Superior temporal gyrus (tissue), 1 donor: ENCODE results near the gene VAV1.

Experiments
- DNase-seq: peaks from one replicate; pipeline ENCODE4 v3.0.0-alpha.2; 2016; ENCODE audit errors: extremely low spot score

VAV1 gene, protein sequence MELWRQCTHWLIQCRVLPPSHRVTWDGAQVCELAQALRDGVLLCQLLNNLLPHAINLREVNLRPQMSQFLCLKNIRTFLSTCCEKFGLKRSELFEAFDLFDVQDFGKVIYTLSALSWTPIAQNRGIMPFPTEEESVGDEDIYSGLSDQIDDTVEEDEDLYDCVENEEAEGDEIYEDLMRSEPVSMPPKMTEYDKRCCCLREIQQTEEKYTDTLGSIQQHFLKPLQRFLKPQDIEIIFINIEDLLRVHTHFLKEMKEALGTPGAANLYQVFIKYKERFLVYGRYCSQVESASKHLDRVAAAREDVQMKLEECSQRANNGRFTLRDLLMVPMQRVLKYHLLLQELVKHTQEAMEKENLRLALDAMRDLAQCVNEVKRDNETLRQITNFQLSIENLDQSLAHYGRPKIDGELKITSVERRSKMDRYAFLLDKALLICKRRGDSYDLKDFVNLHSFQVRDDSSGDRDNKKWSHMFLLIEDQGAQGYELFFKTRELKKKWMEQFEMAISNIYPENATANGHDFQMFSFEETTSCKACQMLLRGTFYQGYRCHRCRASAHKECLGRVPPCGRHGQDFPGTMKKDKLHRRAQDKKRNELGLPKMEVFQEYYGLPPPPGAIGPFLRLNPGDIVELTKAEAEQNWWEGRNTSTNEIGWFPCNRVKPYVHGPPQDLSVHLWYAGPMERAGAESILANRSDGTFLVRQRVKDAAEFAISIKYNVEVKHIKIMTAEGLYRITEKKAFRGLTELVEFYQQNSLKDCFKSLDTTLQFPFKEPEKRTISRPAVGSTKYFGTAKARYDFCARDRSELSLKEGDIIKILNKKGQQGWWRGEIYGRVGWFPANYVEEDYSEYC

GRCh38 chr19:6772028-6772865, at the start of gene VAV1:
TSS of gene VAV1 (plus strand) at chr19:6772708. CDS start at chr19:6772808, 100 bp downstream.
- DNase-seq: no peak

DNA sequence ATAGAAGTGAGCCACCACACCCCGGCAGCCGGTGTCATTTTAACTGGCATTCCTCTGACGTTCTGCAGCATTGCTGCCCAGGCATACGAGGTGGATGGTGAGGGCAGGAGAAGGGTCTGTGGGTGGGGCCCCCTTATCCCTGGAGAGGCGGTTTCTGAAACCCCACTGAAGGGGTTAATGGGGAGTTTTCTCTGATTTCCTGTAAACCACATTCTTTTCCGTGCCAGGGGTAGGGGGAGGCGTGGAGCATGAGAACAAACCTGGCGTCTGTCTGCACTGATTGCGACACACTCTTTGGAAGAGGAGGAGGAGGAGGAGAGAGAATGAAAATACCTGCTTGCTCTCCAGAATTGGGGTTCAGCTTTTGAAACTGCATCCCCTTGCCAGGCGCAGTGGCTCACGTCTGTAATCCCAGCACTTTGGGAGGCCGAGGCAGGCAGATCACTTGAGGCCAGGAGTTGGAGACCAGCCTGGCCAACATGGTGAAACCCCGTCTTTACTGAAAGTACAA, 49.3 kb upstream of the VAV1 start:
- no peak for DNase-seq

DNA sequence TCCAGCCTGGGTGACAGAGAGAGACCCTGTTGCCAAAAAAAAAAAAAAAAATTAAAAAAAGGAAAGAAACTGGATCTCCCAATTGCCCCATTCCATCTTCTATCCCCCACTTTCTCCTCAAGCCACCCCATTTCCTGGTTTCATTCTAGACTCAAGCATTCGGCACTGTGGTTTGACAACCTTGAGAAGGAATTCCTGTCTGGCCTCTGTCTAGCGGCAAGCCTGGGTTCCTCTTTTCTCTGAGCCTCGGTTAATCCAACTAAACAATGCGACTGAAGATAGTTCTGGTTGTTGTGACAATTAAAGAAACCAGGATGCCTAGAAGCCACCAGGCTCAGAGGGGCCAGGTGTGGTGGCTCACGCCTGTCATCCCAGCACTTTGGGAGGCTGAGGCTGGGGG, 48.8 kb upstream of the VAV1 start:
- DNase-seq: peak; percentile 10

DNA sequence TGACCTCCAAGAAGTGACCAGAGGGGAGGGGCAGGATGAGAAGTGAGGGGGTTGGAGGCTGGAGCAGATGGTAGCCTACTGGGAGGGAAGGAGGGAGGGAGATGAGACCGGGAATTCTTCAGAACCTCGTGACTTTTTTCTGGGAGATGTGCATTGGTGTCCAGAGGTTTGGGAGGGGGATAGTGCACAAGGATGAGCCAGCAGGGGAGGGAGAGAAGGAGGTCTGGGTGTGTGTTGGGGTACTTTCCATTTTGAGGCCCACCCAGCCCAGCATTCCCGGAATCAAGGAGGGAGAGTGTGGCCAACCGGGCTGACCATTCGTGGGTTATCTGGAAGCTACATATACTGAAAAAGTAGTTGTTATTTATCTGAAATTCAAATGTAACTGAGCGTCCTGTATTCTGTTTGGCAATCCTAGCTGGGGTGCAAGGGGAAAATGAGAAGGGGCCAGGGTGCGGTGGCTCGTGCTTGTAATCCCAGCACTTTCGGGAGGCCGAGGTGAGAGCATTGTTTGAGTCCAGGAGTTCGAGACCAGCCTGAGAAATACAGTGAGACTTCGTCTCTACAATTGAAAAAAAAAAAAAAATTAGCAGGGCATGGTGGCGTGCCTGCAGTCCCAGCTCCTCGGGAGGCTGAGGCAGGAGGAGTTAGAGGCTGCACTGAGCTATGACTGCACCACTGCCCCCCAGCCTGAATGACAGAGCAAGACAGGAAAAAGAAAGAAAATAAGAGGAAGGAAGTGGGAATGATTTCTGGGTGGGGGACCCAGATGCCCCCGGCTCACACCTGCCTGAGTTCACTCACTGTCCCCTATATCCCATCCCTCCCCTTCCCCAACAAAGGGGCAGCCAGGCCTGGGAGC, 47.6 kb upstream of the VAV1 start:
- no peak for DNase-seq

GRCh38 chr19:6725513-6726231, 46.8 kb upstream of the VAV1 start:
- DNase-seq: no peak

- no peak for DNase-seq
These were observed 44.2 kb upstream of the VAV1 start for GRCh38 chr19:6728346-6728745.

DNA sequence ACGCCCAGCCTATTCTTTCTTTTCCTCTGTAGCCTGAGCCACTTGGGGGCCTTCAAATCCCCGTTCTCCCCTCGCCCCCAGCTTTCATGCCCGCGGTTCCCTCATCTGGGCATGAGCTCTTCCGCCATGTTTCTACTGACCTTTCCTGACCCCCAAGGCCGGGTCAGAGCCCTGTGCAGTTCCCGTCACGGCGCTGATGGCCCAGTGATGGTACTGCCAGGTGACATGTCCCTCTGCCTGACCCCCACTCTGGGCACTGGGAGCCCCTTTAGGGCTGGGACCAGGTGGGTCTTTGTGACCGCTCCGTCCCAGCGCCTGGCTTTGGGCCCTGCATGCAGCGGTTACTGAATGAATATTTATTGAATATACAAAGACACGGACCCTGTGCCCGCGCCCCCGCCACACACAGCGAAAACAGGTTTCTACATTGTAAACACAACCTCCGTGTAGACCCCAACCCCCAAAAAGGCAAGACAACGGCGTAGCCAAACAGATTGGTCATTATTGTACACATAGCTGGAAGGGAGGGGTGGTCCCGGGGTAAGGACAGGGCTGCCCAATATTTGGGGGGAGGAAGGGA, 42.8 kb upstream of the VAV1 start:
- no peak for DNase-seq

DNA sequence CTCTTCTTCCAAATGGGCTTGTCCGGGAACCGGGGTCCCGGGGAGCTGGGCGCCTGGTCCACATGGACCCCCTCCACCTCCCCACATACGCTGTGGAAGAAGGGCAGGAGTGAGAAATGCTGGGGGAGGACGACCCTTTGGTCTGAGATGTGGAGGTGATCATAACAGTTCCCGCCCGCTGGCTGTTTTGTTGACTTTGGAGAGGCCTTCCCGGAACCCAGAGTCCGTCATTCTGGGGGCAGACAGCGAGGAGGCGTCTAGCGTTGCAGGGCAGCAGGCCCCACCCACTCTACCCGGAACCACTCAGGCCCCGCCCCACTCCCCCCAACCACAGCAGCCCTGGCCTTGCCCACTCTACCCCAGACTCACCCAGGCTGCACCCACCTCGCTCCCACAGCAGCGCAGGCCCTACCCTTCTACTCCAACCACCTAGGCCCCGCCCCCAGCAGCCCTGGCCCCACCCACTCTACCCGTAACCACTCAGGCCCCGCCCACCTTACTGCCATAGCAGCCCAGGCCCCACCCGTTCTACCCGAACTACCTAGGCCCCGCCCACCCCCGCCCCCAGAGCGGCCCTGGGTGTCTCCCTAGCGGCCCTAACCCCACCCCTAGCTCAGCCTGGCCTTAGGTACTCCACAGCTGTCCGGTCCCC, 42.2 kb upstream of the VAV1 start:
- DNase-seq: no peak

DNA sequence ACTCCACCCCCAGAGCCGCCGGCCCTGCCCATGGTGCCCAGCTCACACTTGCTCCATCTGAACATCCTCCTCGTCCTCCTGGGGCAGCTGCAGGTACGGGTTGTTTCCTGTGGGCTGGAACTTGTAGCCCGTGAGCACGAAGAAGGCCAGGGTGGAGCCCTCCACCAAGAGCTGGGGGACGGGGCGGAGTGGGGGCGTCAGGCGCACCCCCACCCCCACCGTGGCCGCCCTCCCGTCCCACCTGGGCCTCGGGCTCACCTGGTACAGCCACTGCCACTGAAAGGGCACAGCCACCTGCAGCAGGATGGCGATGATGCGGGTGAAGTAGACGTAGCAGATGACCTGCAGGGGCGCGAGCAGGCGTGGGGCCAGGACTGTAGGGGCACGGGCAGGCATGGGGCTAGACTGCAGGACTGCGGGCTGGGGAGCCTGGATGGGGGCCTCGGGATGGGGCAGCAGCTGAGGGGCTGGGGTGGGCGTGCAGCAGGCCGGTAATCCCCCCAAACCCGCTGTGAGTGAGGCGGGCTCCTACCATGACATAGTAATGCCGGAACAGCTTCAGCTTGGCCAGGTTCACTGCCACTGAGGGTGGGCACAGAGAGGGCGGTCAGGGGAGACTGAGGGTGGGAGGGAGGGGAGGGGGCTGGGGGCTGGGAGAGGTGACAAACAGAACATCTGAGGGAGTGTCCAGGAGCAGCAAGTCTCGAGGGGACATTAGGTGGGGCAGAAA, 41.4 kb upstream of the VAV1 start:
- DNase-seq: no peak

DNA sequence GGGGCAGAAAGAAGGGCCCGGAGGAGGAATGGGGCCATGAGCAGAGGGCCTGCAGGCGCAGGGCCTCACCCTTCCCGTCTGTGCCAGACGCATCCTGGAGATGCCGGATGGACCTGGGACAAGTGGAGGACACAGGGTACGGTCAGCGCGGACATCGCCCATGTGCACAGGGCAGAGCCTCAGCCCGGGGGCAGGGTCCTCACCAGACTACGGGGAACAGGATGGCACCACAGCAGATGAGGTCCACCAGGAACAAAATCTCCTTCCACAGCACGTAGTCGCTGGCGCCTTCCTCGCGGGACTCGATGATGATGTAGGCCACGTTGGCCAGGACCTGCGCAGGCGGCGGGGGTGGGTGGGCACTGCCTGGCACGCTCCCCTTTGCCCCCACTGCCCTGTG, 40.7 kb upstream of the VAV1 start:
- DNase-seq: no peak

DNA sequence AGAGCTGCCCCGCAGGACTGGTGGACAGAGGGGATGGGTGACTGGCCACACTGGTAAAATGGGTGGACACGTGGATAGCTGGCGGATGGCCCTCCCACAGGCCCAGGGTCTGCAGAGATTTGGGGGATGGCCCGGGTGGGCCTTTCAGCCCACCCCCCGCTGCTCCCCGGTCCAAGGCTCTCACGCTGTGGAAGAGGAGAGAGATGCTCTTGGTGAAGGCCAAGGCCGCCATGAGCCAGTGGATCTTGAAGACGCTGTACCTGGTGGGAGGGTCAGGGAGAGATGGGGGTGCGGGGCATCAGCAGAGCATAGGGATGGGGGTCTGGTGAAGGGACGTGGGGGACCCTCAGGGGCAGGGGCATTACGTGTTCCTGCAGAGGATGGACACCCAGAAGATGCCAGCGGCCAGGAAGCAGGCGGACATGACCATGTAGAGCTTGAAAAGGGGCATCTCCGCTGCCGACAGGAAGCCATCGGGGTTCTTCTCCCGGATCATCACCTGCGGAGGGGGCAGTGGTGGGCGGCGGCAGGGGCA, 39.6 kb upstream of the VAV1 start:
- DNase-seq: no peak

DNA sequence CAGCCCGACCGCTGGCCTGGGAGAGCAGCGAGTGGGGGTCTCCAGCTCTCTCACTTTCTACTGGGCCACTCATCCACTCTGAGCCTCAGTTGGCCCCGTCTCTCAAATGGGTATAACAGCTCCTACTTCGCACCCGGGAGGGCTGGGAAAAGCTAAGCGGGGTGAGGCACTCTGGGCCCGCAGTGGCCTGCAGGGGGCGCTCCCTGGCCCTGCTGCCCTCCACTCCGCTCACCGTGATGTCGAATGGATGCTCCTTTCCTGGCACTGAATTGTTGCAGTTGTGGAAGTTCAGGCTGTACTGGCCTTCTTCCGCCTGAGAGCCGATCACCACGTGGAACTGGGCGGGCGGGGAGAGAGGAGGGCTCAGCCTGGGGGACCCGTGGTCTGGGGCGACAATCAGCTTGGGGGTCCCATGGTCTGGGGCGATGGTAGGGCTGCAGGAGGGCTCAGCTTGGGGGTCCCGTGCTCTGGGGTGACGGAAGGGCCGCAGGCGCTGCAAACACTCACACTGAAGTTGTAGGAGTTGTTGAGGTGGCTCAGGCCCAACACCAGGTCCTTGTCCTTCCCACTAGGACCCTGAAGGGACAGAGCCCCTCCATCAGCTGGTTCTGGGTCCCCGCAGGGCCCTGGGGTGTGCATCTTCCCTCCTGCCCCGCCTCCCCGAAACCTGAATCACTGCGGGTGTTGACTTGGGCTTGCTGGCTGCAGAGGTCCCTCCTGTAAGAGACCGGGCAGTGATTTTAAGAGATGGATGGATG, 39.0 kb upstream of the VAV1 start:
- DNase-seq: no peak

DNA sequence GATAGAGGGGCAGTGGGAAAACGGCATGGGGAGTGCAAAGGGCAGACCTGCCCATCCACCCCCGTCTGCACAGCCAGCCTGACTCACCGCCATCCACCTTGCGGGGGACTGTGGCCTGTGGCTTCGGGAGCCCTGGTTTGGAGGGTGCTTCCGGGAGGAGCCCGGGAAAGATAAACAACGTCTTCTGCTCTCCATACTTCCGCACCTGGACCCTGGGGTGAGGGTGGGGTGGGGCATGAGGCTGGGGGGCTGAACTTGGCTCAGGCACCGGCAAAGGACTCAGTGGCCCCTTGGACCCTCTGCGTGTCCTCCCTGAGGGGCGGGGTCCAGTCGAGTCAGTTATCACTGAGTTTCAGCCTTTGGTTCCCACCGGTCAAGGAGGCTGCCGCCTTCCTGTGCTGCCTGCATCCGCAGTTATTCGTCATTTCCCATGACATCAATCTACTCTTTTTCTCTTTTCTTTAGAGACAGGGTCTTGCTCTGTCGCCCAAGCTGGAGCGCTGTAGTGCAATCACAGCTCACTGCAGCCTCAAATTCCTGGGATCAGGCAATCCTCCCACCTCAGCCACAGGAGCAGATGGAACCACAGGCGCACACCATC, 38.3 kb upstream of the VAV1 start:
- no peak for DNase-seq

- no peak for DNase-seq
These were observed 37.2 kb upstream of the VAV1 start for GRCh38 chr19:6735181-6735911.

DNA sequence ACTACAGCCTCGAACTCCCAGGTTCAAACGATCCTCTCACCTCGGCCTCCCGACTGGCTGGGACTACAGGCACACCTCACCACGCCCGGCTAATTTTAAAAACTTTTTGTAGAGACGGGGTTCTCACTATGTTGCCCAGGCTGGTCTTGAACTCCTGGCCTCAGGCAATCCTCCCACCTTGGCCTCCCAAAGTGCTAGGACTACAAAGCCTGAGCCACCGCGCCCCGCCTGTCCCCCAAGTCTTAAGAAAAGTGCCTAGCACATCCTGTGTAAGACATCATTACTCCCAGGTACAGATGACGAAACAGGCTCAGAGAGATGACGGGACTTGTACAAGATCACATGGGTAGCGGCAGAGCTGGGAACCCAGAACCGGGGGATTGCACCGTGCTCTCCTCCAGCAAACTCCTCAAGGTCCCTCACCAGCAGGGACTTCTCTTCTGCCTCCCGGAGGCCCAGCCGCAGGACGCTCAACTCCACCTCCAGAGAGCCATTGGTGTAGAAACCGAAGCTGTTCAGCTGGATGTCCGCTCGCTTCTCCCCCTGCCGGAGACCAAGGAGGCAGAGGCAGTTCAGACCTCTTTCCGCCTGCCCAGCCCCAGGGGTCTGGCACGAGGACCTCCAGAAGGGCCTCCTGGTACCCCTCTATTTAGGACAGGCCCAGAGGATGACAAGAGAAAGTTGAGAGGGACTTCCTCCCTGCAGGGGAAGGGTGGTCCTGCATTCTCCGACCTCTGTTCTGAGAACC, 36.2 kb upstream of the VAV1 start:
- DNase-seq: peak; percentile 57

DNA sequence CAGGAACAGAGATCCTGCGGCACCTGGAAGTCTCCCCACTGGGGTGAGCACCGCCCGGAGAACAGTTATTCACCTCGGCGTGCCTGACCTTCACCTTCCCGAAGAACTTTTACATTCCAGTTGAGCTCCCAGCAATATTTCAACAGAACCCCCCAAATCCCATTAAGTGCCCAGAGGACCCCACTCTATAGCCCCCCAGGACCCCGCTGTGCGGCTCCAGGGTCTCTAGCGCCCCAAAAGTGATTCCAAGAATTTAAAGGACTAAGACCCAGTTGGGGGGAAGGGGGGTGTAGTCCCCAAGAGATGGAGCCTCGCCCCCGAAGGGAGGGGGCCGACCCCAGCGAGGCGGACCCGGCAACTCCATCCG, 35.6 kb upstream of the VAV1 start:
- DNase-seq: no peak
